ENCODE data around the gene HSDL2.

HSDL2 gene

GRCh38 chr9:112349008-112349333 lies 30.9 kb upstream of the HSDL2 start:
- TF ChIP-seq TAF1 (IDR thresholded peaks at IDR 0.05; ENCODE audit: low read depth) (no peak), CEBPB (IDR thresholded peaks at IDR 0.05) (no peak), TCF12 (IDR thresholded peaks at IDR 0.05; ENCODE audit: low read depth) (no peak), FOXM1 (IDR thresholded peaks at IDR 0.05; ENCODE audit: borderline replicate concordance, low read depth) (no peak), CREB1 (IDR thresholded peaks at IDR 0.05; ENCODE audit: low read depth) (no peak), NFIC (IDR thresholded peaks at IDR 0.05) (no peak), EP300 (IDR thresholded peaks at IDR 0.05; ENCODE audit: borderline replicate concordance) (no peak), YY1 (IDR thresholded peaks at IDR 0.05; ENCODE audit: low read depth) (no peak), TEAD4 (IDR thresholded peaks at IDR 0.05) (no peak), EGR1 (IDR thresholded peaks at IDR 0.05) (no peak)

- TF ChIP-seq CREB1 (IDR thresholded peaks at IDR 0.05; ENCODE audit: low read depth) (no peak), TCF12 (IDR thresholded peaks at IDR 0.05; ENCODE audit: low read depth) (no peak), TAF1 (IDR thresholded peaks at IDR 0.05; ENCODE audit: low read depth) (no peak), EP300 (IDR thresholded peaks at IDR 0.05; ENCODE audit: borderline replicate concordance) (no peak), RAD21 (IDR thresholded peaks at IDR 0.05; ENCODE audit: low read depth) (no peak), USF1 (IDR thresholded peaks at IDR 0.05) (no peak), CEBPB (IDR thresholded peaks at IDR 0.05) (no peak), REST (IDR thresholded peaks at IDR 0.05; ENCODE audit: low read depth) (no peak), NFIC (IDR thresholded peaks at IDR 0.05) (no peak), ZBTB7A (IDR thresholded peaks at IDR 0.05; ENCODE audit: low read depth) (no peak)
Measured at GRCh38 chr9:112351184-112351583, 28.7 kb upstream of the HSDL2 start.

- TF ChIP-seq CREB1 (IDR thresholded peaks at IDR 0.05; ENCODE audit: low read depth): no peak
- TF ChIP-seq FOXM1 (IDR thresholded peaks at IDR 0.05; ENCODE audit: borderline replicate concordance, low read depth): no peak
- no peak for TF ChIP-seq ZBTB7A (IDR thresholded peaks at IDR 0.05; ENCODE audit: low read depth)
- no peak for TF ChIP-seq YY1 (IDR thresholded peaks at IDR 0.05; ENCODE audit: low read depth)
- no peak for TF ChIP-seq REST (IDR thresholded peaks at IDR 0.05; ENCODE audit: low read depth)
- no peak for TF ChIP-seq MAX (IDR thresholded peaks at IDR 0.05)
- no peak for TF ChIP-seq EGR1 (IDR thresholded peaks at IDR 0.05)
- TF ChIP-seq TCF12 (IDR thresholded peaks at IDR 0.05; ENCODE audit: low read depth): no peak
- TF ChIP-seq CEBPB (IDR thresholded peaks at IDR 0.05): no peak
- no peak for TF ChIP-seq TEAD4 (IDR thresholded peaks at IDR 0.05)
- no peak for TF ChIP-seq TAF1 (IDR thresholded peaks at IDR 0.05; ENCODE audit: low read depth)
- TF ChIP-seq EP300 (IDR thresholded peaks at IDR 0.05; ENCODE audit: borderline replicate concordance): no peak
- no peak for TF ChIP-seq USF1 (IDR thresholded peaks at IDR 0.05)
- TF ChIP-seq NFIC (IDR thresholded peaks at IDR 0.05): no peak
- no peak for TF ChIP-seq RAD21 (IDR thresholded peaks at IDR 0.05; ENCODE audit: low read depth)
Measured at GRCh38 chr9:112352209-112352608, 27.7 kb upstream of the HSDL2 start.

GRCh38 chr9:112354081-112354743 lies 25.7 kb upstream of the HSDL2 start:
- TF ChIP-seq MAX (IDR thresholded peaks at IDR 0.05): no peak
- no peak for TF ChIP-seq USF1 (IDR thresholded peaks at IDR 0.05)
- no peak for TF ChIP-seq RAD21 (IDR thresholded peaks at IDR 0.05; ENCODE audit: low read depth)
- TF ChIP-seq FOXM1 (IDR thresholded peaks at IDR 0.05; ENCODE audit: borderline replicate concordance, low read depth): no peak
- no peak for TF ChIP-seq REST (IDR thresholded peaks at IDR 0.05; ENCODE audit: low read depth)
- no peak for TF ChIP-seq YY1 (IDR thresholded peaks at IDR 0.05; ENCODE audit: low read depth)
- TF ChIP-seq TCF12 (IDR thresholded peaks at IDR 0.05; ENCODE audit: low read depth): no peak
- no peak for TF ChIP-seq NFIC (IDR thresholded peaks at IDR 0.05)
- no peak for TF ChIP-seq CREB1 (IDR thresholded peaks at IDR 0.05; ENCODE audit: low read depth)
- TF ChIP-seq EP300 (IDR thresholded peaks at IDR 0.05; ENCODE audit: borderline replicate concordance): no peak
- TF ChIP-seq TEAD4 (IDR thresholded peaks at IDR 0.05): no peak
- no peak for TF ChIP-seq CEBPB (IDR thresholded peaks at IDR 0.05)
- TF ChIP-seq TAF1 (IDR thresholded peaks at IDR 0.05; ENCODE audit: low read depth): no peak
- no peak for TF ChIP-seq ZBTB7A (IDR thresholded peaks at IDR 0.05; ENCODE audit: low read depth)
- TF ChIP-seq EGR1 (IDR thresholded peaks at IDR 0.05): no peak
